ENCODE data around the gene RMND5A.

Gene RMND5A

GRCh38 chr2:86790134-86790675 lies 70.1 kb downstream of the RMND5A start:
- TF ChIP-seq ZIC2 (tag by site-specific recombination; IDR thresholded peaks at IDR 0.05) (no peak), ZNF707 (tag by site-specific recombination; IDR thresholded peaks at IDR 0.05) (no peak), ZBTB26 (tag by site-specific recombination; optimal IDR thresholded peaks at IDR 0.05) (no peak), ZNF560 (tag by site-specific recombination; IDR thresholded peaks at IDR 0.05; ENCODE audit: borderline replicate concordance) (no peak), GLIS2 (tag by site-specific recombination; IDR thresholded peaks at IDR 0.05) (no peak), HOXA7 (CRISPR knock-in tag; IDR thresholded peaks at IDR 0.05; ENCODE audit: borderline replicate concordance) (no peak), ZNF433 (tag by site-specific recombination; IDR thresholded peaks at IDR 0.05; ENCODE audit: low read depth) (no peak), ZNF549 (tag by site-specific recombination; IDR thresholded peaks at IDR 0.05) (no peak), ZNF214 (tag by site-specific recombination; IDR thresholded peaks at IDR 0.05; ENCODE audit: borderline replicate concordance) (no peak), ZNF280C (tag by site-specific recombination; IDR thresholded peaks at IDR 0.05) (no peak), ZNF645 (tag by site-specific recombination; IDR thresholded peaks at IDR 0.05) (no peak), ZNF660 (tag by site-specific recombination; IDR thresholded peaks at IDR 0.05) (no peak), MYNN (tag by site-specific recombination; IDR thresholded peaks at IDR 0.05; ENCODE audit: borderline replicate concordance) (no peak), SCRT2 (tag by site-specific recombination; IDR thresholded peaks at IDR 0.05) (no peak), KLF8 (tag by site-specific recombination; IDR thresholded peaks at IDR 0.05) (no peak)
- CTCF ChIA-PET, result interaction anchor here (0.6 kb wide), 1 partner anchor 29 kb away, joined by 3 read pairs; no protein-coding TSS in a partner anchor
- Histone ChIP-seq H3K27ac (ENCODE audit: extremely low read depth, low read depth, low read length) (no peak overlapping the region), H3K36me3 (ENCODE audit: control insufficient read depth in 2 of 2, insufficient read depth in 1 of 2, low read length in 2 of 2) (no peaks in the 10 kb centered on the region), H3K4me3 (ENCODE audit: low read depth, low read length) (no peak overlapping the region), H3K9me3 (ENCODE audit: control insufficient read depth, insufficient read depth, low read depth, low read length) (no peaks in the 10 kb centered on the region), H3K4me1 (ENCODE audit: control insufficient read depth, insufficient read depth, low read length) (no peaks in the 10 kb centered on the region)
- POLR2A ChIA-PET, result no interaction called here

GRCh38 chr2:86790676-86791572 lies 70.8 kb downstream of the RMND5A start, which contains the start of gene CD8A:
TSS of gene CD8A (minus strand) at chr2:86790913. CDS start at chr2:86790825, 88 bp downstream.
- ChIA-PET CTCF (interaction anchor here (0.6 kb wide), 1 partner anchor 29 kb away, joined by 3 read pairs; no protein-coding TSS in a partner anchor), POLR2A (no interaction called here)
- no peaks in the 10 kb centered on the region for H3K9me3 ChIP-seq (ENCODE audit: control insufficient read depth, insufficient read depth, low read depth, low read length)
- H3K27ac ChIP-seq (ENCODE audit: extremely low read depth, low read depth, low read length), result no peak within 1 kb of the TSS
- no peaks in the 10 kb centered on the region for H3K4me1 ChIP-seq (ENCODE audit: control insufficient read depth, insufficient read depth, low read length)
- H3K4me3 ChIP-seq (ENCODE audit: low read depth, low read length), result no peak within 1 kb of the TSS
- no peaks in the 10 kb centered on the region for H3K36me3 ChIP-seq (ENCODE audit: control insufficient read depth in 2 of 2, insufficient read depth in 1 of 2, low read length in 2 of 2)
- TF ChIP-seq ZNF501 (tag by site-specific recombination; IDR thresholded peaks at IDR 0.05), result no peak
- TF ChIP-seq ZNF639 (tag by site-specific recombination; IDR thresholded peaks at IDR 0.05), result no peak
- no peak for TF ChIP-seq BCL6B (tag by site-specific recombination; IDR thresholded peaks at IDR 0.05)
- TF ChIP-seq PRDM4 (tag by site-specific recombination; IDR thresholded peaks at IDR 0.05), result no peak
- no peak for TF ChIP-seq ZNF354C (tag by site-specific recombination; IDR thresholded peaks at IDR 0.05; ENCODE audit: borderline replicate concordance, low read depth)
- TF ChIP-seq KLF1 (tag by site-specific recombination; IDR thresholded peaks at IDR 0.05), result no peak
- TF ChIP-seq KLF10 (tag by site-specific recombination; IDR thresholded peaks at IDR 0.05), result no peak
- TF ChIP-seq ZNF473 (tag by site-specific recombination; IDR thresholded peaks at IDR 0.05), result no peak
- TF ChIP-seq ZNF629 (tag by site-specific recombination; IDR thresholded peaks at IDR 0.05), result no peak
